ENCODE measurements around the gene LTF.

DNA sequence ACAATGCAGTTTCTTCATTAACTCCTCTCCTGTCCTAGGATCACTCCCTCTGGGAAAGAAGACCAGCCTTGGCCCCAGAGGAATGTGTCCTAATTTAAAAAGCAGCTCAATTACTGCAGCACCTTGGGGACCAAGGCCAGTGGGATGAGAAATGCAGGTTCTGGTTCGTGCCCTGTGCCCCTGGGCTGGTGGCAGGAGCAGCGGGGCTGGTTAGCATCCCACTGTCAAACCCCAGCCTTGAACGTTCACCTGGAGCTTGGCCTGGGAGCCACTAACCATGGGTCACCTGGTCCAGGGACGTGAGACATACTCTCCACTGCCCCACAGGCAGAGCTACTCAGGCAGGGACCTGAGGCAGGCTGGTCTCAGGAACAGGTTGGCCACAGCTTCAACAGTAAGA lies 24.7 kb upstream of the LTF start:
- TF ChIP-seq SIN3A (IDR thresholded peaks at IDR 0.05; ENCODE audit: borderline replicate concordance, low read depth, low read length) (no peak), RFX5 (IDR thresholded peaks at IDR 0.05; ENCODE audit: low read depth, low read length) (no peak), CTCF (CRISPR knock-in tag; IDR thresholded peaks at IDR 0.05) (no peak), ZNF431 (CRISPR knock-in tag; IDR thresholded peaks at IDR 0.05; ENCODE audit: borderline replicate concordance, low read depth) (no peak)

Measured in HepG2 (cell line).